CD4-positive, alpha-beta T cell treated with Interferon gamma for 1 hour (primary cell): ENCODE measurements around the gene DDX20.

Source experiments
- DNase-seq: peaks from one replicate; pipeline ENCODE4 v3.0.0-alpha.2; 2020

The DDX20 gene, protein sequence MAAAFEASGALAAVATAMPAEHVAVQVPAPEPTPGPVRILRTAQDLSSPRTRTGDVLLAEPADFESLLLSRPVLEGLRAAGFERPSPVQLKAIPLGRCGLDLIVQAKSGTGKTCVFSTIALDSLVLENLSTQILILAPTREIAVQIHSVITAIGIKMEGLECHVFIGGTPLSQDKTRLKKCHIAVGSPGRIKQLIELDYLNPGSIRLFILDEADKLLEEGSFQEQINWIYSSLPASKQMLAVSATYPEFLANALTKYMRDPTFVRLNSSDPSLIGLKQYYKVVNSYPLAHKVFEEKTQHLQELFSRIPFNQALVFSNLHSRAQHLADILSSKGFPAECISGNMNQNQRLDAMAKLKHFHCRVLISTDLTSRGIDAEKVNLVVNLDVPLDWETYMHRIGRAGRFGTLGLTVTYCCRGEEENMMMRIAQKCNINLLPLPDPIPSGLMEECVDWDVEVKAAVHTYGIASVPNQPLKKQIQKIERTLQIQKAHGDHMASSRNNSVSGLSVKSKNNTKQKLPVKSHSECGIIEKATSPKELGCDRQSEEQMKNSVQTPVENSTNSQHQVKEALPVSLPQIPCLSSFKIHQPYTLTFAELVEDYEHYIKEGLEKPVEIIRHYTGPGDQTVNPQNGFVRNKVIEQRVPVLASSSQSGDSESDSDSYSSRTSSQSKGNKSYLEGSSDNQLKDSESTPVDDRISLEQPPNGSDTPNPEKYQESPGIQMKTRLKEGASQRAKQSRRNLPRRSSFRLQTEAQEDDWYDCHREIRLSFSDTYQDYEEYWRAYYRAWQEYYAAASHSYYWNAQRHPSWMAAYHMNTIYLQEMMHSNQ

DNA sequence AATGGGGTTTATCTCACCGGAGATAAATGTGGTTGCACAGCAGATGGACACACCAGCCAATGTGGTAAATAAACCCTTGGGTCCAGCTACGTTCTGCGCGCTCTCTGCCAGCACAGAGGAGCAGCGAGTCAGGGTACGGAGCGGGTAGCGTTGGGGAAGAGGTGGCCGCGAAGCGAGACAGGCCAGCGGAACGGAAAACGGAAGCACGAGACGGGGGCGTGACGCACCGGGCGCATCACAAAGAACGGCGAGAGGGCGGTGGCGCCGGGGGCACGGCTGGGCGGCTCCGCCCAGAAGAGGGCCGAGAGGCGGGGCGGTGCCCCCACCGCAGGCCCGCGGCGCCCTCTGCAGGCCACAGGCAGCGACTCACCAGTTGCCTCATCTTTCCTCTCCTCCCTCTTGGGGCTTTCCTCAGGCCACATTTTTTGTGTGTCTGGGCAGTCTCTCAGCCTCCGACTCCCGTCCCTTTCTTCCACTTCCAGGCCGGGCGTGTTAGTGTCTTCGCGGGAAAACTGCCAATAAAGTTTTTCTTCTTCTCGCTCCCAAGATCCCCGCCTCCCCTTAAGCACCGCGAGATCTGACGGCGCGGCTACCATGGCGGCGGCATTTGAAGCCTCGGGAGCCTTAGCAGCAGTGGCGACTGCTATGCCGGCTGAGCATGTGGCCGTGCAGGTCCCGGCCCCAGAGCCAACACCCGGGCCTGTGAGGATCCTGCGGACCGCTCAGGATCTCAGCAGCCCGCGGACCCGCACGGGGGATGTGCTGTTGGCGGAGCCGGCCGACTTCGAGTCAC is at the start of gene DDX20:
Gene DDX20 (plus strand): TSS at position 571 of the 793 bp plus-strand sequence. CDS start 24 bp downstream, at position 595.
- DNase-seq = peak; percentile 92

DNA sequence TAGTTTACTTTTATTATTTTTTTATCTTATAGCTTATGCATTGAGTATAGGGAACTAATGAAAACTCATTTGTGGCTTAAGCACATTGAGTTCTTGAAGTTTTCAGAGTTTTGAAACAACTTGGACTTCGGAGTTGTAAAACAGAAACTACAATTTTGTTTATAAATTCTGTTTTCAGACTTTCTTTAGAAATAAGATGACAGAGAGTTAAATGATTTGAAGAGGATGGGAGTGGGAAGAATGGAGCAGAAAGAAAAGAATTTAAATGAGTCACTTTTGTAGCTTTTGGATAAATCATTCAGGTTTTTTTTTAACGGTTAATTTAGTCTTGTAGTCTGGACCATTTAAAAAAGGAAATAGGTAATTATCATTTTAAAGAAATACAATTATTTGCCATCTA is 48.8 kb upstream of the DDX20 start:
- DNase-seq = no peak

GRCh38 chr1:111707906-111708305 is 47.8 kb upstream of the DDX20 start:
- DNase-seq = no peak

GRCh38 chr1:111709986-111710385 is 45.7 kb upstream of the DDX20 start:
- no peak for DNase-seq

GRCh38 chr1:111716333-111716732 is 39.4 kb upstream of the DDX20 start:
- DNase-seq = no peak

DNA sequence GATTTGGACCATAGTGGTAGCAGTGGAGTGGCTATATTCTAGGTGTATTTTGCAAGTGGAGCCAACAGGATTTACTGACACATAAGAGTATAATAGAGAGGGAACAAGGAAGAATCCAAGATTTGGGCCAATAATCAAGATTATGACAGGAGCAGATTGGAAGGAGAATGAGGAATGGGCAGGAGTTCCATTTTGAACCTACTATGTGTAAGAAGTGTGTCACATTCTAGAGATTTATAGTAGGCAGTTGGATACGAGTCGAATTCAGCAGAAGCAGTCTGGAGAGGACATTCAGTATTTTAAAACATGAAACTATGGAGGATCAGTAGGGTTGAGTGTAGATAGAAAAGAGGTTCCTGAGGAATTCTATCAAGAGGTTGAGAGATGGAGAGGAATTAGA is 38.3 kb upstream of the DDX20 start:
- DNase-seq = no peak

- no peak for DNase-seq
These were observed 36.6 kb upstream of the DDX20 start for GRCh38 chr1:111719135-111719534.

DNA sequence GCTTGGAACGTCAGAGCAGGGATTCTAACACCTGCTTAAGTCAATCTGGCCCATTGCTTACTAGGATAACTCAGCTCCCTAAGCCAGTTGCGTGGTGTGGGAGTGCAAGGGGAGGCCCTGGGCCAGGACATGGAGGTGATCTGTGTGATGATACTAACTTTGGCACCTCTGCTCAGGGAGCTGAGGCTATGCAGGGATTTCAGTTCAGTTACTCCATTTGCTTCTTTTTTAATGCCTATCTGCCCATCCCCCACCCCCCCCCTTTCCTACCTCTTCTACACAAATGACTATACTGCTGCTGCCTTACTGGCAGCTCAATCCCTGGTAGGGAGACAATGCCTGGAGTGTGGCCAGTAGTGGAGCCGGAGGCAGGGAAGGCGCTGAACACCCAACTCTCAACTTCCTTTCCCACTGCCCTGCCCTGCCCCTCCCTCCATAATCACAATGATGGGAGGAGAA is 36.0 kb upstream of the DDX20 start:
- DNase-seq = no peak

DNA sequence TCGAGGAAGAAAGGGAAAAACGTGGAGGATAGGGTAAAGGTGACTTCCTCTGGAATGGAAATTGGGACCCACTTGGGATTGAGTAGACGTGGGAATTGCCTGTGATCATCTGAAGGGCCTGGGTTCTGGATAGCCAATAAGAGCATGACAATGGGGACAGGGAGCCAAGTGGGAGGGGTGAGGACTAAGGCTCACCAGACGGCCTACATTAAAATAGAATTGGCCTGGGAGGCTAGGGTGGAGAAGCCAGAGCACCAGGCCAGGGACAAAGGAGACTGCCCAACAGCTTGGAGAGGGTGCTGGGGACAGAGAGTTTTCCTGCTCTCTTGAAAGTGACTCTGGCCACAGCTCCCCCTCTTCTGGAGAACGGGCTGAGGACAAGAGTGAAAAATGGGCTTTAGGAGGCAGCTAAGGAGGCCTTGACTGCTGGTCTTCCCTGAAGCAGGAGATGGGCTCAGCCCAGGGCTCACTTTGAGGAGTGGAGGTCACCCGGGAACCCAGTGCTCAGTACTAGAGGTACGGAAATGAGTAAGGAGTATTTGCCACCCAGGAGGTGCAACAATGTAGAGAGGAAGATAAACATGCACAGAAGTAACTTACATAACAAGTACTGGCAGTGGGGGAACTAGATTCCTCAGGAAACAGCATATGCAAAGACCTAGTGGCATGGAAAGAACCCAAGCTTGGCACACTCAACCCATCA is 35.3 kb upstream of the DDX20 start:
- no peak for DNase-seq

DNA sequence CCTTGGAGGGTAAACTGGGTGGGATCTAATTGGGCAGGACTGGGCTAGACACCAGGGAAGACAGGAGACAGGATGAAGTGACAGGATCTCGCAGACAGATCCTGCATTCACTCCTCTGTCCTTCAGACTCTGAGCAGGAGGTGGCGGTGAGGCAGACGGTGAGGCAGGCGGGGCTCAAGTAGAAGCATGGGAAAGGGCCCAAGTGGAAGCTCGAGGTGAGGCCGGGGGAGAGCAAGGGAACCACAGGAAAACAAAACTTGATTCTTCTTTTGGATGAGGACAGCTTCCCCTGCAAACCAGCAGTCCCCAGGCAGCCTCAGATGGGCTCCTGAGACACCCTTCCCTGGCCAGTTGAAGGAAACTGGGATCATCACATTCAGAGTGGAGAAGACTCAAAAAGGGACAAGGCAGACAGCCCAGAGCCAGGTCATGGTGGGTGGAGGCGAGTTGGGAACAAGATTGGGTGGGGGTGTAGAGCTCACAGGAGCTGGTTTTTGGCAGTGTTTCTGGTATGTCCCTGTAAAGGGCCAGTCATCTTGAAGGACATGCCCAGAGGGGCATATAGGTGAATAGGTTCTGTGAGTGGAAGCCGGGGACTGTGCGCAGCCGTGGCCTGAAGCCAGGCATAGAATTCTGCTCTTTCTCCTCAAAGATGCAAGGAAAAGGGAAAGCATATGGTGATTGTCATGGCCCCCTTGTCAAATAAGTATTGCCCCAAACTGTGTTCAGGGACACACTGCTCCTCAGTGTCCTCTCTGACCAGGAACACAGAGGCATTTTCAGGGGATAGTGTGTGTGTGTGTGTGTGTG is 34.5 kb upstream of the DDX20 start:
- DNase-seq = no peak

- DNase-seq = peak; percentile 38
These were observed 32.5 kb upstream of the DDX20 start for GRCh38 chr1:111723091-111723806.

GRCh38 chr1:111723871-111724270 is 31.8 kb upstream of the DDX20 start:
- no peak for DNase-seq

GRCh38 chr1:111725192-111725591 is 30.5 kb upstream of the DDX20 start:
- no peak for DNase-seq

GRCh38 chr1:111727056-111727455 is 28.6 kb upstream of the DDX20 start:
- DNase-seq = no peak

DNA sequence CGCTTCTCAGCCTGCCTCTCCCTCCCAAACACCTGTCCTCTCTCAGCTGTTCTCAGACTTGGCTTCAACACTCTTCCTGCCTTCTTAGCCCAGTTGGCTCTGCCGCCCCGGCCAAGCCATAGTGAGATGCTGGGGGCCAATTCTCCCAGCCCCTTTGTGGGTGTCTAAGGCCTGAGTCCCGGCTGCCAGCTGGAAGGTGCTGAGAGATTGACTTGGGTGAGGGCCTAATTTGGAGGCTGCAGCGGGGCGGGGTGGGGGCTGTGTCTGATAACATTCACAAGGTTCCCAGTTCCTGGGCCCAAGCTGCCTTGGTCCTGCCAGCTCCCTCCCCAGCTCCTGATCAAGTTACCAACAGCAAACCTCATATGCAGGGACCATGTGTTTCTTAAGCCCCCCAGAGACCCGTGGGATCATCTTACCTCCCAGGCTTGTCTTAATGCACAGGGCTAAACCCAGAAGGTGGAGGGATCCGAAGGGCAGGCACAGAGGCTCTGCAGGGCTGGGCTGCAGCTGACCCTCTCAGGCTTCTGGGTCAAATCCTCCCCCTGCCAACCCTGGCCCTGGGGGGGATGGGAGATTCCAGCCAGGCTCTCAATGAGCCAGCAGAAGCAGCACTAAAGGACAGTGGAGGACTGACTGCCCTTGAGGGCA is 26.3 kb upstream of the DDX20 start:
- no peak for DNase-seq

- DNase-seq = no peak
These were observed 25.6 kb upstream of the DDX20 start for GRCh38 chr1:111729946-111730681.

DNA sequence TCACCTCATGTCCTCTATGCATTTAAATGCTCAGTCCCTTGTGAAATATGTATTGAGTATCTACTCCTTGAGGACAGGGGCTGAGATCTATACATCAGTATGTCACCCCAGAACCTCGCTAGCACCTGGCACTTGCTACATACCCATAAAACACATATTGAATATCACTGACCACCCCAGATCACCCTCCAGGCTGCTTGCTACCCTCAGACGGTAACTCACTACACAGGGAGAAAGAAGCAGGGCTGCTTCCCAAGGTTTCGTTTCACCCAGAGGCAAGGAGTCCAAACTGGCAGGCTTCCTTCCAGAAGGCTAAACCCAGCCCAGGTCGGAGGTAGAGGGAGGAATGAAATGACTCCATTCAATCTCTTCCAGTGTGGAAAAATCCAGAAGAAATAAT is 25.0 kb upstream of the DDX20 start:
- DNase-seq = no peak

DNA sequence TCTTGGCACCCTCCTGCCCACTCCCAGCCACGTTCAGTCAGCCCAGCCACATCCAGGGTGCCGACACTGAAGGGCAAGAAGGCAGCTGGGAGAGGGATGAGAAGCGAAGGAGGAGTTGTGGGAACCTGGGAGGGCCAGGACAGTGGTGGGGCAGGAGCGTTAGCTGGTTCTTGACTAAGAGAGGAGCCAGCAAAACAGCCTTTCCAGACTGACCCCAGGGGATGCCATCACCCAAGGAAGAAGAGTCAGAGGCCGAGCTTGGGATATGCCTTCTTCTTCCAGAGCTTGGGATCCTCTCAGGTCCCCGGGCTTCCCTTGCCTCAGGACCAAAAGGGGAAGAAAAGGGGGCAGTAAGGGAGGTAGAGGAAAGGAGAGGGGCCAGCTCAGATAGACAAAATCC is 23.7 kb upstream of the DDX20 start:
- no peak for DNase-seq

GRCh38 chr1:111732718-111733117 is 23.0 kb upstream of the DDX20 start:
- DNase-seq = no peak
